Measurements from ENCODE around the gene TOB2.

DNA sequence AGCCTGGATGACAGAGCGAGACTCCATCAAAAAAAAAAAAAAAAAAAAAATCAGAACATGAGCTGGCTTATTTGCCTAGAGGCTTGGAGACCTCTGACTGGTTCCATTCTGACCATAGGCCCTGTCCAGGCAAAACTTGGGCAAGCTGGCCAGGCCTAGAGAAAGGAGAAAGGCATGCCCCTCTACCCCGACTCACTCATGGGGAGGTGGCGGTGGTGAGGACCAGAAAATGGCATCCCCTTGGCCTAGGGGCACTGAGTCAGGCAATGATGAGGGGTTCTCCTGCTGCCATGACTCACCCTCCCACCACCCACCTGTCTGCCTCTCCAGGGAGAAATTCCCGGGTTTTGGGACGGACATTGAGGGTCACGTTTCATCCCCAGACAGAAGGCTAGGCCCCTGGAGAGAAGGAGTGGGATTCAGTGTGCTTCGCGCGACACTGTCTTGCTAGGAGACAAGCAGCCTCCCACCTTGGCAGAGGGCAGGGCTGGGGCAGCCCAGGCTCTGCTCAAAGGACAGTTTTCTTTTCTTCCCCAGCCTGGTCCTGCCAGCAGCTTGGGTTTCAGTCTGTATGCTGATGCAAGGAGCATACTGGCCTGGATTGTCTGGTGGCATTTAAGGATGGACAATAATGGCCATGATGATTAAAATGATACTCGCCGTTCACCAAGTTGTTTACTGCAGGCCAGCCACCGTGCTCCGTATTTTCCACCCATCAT is 17.2 kb downstream of the TOB2 start:
- no peak for TF ChIP-seq ZNF274 (IDR thresholded peaks at IDR 0.05; ENCODE audit: low read depth, low read length)
- no peak for TF ChIP-seq YY1 (IDR thresholded peaks at IDR 0.05; ENCODE audit: insufficient read depth, insufficient read length)

Data from NT2/D1 (cell line).